Renal cortical epithelial cell (primary cell): ENCODE measurements around the gene HES2. TPM values are rescaled to one million over a fixed set of nuclear protein-coding genes. Genes with fewer than 3 reads are reported as not detected.
A peak's percentile ranks its signal among the peaks of the same experiment; 100 is the strongest.
"Not testable (repeated sequence)": the region's sequence is repeated elsewhere in the genome, so short reads cannot be mapped to it uniquely, and the experiment has no call there.

Experiments used
- DNase-seq: peaks from one replicate; pipeline ENCODE4 v3.0.0-alpha.2; 2011; ENCODE audit warnings: low read depth
- total RNA-seq: library from RNA; depleted of rRNA; stranded (reverse); fragments of >200 nt; gene quantifications from 2 replicates; pipeline ENCODE4 v1.2.3, GENCODE V29; 2014

The HES2 gene
- total RNA-seq, 1 donor from 2014 or later = 5.8 TPM

DNA sequence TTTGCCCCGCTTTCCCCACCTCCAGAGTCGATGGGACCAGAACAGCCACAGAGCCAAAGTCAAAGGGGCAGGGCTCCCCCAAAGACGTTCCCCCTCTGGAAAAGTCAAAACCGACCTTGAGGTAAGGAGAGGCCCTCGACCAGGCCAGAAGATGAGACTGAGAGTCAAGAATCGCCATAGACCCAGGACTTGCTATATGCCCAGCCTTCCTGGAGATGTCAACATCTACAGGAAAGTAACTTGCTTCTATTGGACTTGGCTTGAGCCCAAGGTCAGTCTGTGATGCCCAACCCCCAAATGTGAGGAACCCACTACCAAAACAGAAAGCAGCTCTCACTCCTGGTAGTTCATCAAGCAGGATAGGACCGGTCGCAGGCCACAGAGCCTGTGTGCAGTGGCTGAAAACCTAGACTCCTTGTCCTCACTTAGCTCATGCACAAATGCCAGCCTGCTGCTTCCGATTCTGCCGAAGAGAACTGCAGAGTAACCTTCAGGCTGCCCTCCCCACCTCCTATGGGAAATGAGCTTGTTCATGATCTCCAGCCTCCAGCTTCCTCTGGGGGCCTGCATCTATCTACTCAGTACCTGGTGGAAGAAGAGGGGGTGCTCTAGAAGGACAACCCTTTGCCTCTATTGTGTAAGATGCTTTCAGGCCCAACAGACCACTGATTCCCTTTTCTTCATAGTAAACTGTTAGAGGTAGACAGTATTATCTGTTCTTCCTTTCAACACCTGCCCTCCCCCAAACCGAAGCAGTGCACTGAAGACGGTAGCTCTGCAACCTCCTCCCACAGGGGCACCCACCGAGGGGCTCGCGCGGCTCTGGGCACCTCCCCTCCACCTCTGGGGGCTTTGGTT is 27.5 kb downstream of the HES2 start:
- peak; percentile 36 for DNase-seq

DNA sequence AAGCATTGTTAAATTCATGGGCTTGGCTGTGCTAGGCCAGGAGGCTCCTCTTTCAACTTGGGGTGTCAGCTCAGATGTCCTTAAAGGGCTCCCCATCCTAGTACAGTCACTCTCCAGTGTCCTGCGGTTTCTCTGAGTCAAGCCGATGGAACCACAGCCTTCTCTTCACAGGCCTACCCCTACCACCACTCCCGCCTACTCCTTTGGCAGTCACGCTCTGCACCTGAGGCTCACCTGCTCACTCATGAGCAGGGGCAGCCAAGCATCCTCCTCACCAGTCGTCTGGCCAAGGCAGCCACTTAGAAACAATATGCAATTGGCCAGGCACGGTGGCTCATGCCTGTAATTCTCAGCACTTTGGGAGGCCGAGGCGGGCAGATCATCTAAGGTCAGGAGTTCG is 29.7 kb downstream of the HES2 start:
- DNase-seq = no peak

DNA sequence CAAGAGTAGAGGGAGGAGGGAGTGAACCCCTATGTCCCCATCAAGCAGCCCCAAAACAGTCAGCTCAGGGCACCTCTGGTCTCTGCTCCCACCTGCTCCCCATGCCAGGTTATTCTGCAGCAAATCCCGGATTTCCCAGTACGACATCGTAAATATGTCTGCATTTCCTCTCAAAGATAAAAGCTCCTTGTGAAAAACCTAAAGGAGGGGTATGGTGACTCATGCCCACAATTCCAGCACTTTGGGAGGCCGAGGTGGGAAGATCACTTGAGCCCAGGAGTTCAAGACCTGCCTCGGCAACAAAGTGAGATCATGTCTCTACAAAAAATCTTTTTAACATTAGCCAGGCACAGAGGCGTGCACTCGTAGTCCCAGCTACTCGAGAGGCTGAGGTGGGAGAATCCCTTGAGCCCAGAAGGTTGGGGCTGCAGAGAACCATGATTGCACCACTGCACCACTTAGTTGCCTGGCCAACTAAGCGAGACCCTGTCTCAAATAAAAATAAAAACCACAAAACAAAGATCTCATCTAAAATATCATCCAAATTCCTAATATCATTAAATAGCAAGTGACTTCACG is 33.3 kb downstream of the HES2 start:
- DNase-seq = peak; percentile 25

DNA sequence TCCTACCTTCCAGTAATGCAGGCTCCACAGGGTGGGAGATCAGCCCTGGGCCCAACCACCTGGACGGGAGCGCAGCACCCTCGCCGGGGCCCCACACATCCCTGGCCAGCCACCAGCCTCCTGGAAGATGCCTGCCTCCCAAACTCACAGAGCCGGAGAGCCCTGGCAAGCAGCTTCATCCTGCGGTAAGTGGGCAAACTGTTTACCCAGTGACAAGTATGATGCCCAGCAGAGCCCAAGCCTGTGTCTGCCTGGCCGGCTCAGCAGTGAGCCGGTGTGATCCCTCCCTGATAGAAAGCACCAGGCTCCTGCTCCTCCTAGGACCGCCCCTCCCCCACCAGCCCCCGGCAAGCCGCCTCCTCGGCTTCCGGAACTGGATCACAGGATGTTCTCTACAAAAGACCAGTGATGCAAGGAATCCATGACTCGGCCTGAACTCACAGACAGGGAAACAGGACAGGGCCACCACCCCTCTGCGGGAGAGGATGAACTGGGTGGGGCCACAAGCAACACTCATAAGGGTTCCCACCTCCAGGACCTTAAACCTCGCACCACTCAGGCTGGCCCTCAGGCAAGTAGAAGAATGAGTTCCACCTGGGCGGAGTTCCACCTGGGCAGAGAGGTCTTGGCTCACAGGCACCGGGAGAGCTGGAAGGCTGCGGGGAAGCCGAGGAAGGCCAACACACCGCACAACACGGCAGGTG is 34.1 kb downstream of the HES2 start:
- DNase-seq = peak; percentile 64

DNA sequence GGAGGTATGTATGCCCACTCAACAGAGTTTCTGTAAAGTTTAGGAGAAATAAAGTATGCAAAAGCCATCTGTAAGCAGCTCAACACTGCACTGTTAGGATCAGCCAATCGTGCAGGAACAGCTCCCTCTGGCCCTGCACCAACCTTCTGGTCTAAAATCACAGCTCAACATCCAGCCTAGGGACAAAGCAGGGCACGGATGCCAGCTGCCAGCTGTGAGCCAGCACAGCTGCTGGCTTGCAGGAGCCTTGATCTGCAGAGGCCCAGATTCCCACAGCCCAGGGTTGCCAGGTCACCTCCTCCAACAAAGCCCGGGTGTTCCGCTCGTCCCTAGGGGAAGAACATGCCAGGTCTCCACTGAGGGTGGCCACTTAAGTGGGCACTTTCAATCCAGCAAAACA is 34.8 kb downstream of the HES2 start:
- no peak for DNase-seq

DNA sequence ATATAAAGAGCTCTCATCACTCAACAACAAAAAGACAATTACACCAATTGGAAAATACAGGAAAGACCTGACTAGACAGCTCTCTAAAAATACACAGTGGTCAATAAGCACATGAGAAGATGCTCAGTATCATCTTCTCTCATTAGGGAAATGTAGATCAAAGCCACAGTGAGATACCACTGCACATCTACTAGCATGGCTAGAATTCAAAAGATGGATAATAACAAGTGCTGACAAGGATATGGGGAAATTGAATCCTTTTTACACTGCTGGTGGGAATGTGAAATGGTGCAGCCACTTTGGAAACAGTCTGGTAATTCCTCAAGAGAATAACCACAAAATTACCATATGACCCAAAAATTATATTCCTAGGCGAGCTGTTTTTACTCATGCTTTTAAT is 35.6 kb downstream of the HES2 start:
- DNase-seq = no peak

DNA sequence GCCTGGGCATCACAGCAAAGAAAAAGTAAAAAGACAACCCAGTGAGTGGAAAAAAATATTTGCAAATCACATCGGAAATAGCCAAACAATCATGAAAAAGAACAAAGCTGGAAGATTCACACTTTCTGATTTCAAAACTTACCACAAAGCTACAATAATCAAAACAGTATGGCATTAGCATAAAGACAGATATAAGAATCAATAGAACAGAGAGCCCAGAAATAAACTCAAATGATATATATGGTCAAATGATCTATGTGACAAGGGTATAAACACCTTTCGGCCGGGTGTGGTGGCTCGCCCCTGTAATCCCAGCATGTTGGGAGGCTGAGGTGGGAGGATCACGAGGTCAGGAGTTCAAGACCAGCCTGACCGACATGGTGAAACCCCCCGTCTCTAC is 39.7 kb downstream of the HES2 start:
- no peak for DNase-seq

DNA sequence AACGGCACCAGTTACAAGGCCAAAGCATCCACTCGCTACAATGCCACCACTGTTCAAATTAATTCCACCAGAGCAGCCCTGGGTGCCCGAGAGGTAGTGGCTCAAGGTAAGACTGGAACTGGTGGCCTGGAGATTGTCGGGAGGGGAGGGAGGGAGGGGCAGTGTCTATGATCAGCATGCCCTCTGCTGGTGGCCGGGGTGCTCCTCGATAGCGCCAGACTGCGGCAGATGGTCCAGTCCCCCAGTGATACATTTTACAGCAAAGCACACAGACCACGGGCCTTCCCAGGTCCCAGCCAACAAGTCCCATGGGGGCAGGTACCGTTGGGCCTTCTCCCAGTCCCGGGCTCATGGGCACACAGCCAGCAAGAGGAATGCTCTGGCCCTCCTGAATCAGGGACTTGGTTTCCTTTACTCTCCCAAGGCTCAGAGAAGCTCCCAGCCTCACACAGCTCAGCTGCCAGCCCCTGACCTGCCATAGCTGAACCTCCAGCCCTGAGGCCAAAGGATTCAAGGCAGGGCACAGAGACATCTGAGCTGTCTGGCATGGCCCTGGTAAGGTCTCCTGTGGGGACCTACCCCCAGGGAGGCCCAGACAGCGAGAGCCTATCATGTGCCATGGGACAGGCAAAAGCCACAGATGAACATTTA is 41.5 kb downstream of the HES2 start:
- no peak for DNase-seq

DNA sequence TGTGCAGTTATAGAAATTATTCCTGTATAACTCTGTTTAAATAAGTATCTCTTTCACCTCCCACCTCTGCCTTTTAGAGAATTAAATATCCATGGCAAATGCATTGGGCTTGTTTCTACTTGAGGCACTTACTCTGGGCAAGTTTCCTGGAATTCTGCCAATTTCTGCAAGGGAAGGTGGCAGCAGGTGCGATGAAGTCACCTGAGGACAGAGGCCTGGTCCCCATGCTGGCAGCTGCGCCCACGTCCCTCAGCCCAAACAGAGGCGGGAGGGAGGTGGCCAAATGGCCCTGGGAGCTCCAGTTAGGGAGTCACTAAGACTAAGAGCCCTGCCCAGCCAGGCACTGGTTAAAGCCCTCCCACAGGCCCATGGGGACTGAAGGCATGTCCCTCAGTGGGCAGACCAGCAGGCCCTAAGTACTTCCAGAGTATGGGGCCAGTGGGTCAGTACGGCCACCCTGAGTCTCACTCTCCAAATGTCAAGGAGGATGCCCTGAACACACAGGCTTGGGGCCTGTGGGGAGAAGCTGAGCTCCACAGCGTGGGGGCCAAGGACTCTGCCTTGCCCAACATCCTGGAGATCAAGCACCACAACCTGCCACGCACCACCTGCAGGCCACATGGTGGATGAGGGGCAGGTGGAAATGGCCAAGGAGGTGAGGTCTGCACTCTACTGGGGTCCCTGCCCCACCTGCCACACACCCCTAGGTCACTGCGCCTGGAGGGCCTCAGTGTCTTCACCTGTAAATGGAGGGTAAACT is 45.6 kb downstream of the HES2 start:
- no peak for DNase-seq

DNA sequence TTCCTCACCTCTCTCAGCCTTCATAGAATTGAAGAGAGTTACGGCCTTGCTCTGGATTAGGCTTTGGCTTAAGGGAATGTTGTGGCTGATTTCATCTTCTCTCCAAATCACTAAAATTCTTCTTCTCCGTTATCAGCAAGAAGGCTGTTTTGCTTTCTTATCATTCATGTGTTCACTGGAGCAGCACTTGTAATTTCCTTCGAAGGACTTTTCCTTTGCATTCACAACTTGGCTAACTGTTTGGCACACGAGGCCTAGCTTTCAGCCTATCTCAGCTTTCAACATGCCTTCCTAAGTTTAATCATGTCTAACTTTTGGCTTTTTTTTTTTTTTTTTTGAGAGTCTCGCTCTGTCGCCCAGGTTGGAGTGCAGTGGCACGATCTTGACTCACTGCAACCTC is 47.5 kb downstream of the HES2 start:
- DNase-seq = not testable (repeated sequence)

DNA sequence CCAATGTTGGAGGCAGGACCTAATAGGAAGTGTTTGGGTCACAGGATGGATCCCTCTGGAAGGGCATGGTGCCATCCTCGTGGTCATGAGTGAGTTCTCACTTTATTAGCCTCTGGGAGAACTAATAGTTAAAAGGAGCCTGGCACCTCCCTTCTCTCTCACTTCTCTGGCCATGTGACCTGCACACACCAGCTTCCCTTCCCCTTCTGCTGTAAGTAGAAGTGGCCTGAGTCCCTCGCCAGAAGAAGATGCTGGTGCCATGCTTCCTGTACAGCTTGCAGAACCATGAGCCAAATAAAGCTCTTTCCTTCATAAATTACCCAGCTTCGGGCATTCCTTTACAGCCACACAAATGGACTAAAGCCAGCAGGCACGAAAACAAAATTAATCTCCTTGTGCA is 49.7 kb downstream of the HES2 start:
- DNase-seq = no peak

DNA sequence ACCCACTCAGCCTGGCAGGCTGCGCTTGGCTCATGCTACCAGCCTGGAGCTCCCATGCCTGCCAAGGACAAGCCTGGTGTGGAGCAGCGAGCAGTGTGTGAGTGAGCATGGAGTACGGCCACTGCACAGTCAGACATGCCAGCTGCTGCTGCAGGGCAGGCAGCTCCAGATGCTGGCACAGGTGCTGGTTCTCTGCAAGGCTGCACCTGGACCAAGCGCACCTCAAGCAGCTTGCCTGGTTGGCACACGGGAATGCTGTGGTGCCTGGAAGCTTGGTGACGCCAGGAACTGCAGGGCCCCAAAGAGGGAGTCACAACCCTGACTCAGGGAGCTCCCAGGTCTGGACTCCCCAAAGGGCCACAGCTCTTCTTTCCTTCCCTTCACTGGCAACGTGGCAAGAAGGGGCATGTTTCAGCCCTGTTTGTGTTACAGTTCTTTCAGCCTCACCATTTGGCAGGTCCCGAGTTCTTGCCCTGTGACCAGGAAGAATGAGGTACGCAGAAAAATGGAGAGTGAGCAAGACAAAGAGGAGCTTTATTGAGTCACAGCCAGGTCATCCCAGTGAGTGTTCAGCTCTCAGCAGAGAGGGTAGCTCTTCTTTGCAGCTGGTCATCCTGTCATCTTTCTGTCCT is 52.2 kb downstream of the HES2 start:
- DNase-seq = no peak

DNA sequence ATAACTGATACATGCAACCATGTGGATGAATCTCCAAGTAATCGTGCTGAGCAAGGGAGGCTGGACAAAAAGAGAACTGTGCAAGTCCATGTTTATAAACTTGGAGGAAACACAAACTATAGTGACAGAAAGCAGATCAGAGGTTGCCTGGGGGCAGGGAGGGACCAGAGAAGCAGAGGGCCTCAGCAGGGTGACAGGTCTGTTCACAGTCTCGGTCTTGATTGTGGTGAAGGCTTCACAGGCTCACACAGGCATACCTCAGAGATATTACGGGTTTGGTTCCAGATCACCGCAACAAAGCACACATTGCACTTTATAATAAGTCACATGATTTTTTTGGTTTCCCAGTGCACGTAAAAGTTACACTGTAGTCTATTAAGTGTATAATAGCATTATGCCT is 54.7 kb downstream of the HES2 start:
- no peak for DNase-seq

DNA sequence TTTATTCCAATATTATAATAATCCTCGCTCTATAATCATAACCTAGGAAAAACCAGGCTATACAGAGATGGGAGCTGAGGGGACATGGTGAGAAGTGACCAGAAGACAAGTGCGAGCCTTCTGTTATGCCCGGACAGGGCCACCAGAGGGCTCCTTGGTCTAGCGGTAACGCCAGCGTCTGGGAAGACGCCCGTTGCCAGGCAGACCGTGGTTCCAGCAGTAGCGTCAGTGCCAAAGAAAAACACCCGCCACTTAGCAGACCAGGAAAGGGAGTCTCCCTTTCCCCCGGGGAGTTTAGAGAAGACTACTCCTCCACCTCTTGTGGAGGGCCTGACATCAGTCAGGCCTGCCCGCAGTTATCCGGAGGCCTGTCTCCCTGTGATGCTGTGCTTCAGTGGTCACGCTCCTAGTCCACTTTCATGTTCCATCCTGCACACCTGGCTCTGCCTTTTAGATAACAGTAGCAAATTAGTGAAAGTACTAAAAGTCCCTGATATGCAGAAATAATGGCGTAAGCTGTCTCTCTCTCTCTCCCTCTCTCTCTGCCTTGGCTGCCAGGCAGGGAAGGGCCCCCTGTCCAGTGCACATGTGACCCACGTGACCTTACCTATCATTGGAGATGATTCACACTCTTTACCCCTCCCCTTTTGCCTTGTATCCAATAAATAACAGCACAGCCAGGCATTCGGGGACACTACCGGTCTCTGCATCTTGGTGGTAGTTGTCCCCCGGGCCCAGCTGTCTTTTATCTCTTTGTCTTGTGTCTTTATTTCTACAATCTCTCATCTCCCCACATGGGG is 56.4 kb downstream of the HES2 start:
- DNase-seq = peak; percentile 49

Other genes with a start within 250 kb of the HES2 start
- gene CHD5, start 239.6 kb downstream of the HES2 start, total RNA-seq = 1.2 TPM in 1 of 2 replicates, not detected in the other
- 160 and 174 TPM in 2 replicates for gene RPL22, start 220.3 kb downstream of the HES2 start, total RNA-seq
- 23.8 and 53.5 TPM in 2 replicates for gene RNF207, start 213.8 kb downstream of the HES2 start, total RNA-seq
- 81.1 and 107 TPM in 2 replicates for gene ICMT, start 184.0 kb downstream of the HES2 start, total RNA-seq
- not detected in 2 replicates for gene HES3, start 175.7 kb downstream of the HES2 start, total RNA-seq
- gene GPR153, start 158.8 kb downstream of the HES2 start, total RNA-seq = 1.9 and 4.8 TPM in 2 replicates
- 17.9 and 23.1 TPM in 2 replicates for gene ACOT7, start 26.2 kb downstream of the HES2 start, total RNA-seq
- gene ESPN, start 4.9 kb upstream of the HES2 start, total RNA-seq = 0.25 TPM in 1 of 2 replicates, not detected in the other
- 3.3 and 9.7 TPM in 2 replicates for gene TNFRSF25, start 46.3 kb upstream of the HES2 start, total RNA-seq
- 22.2 and 22.6 TPM in 2 replicates for gene PLEKHG5, start 71.7 kb upstream of the HES2 start, total RNA-seq
- 22.9 and 31.3 TPM in 2 replicates for gene NOL9, start 134.6 kb upstream of the HES2 start, total RNA-seq
- not detected in 2 replicates for gene TAS1R1, start 135.4 kb upstream of the HES2 start, total RNA-seq
- 19.3 and 21.2 TPM in 2 replicates for gene ZBTB48, start 160.1 kb upstream of the HES2 start, total RNA-seq
- gene KLHL21, start 182.9 kb upstream of the HES2 start, total RNA-seq = 29.5 and 59.7 TPM in 2 replicates
- 8.2 and 22.4 TPM in 2 replicates for gene PHF13, start 193.8 kb upstream of the HES2 start, total RNA-seq
- 17.0 and 20.9 TPM in 2 replicates for gene THAP3, start 204.9 kb upstream of the HES2 start, total RNA-seq